ENCODE data around the gene SLC11A2. TPM values are rescaled to one million over a fixed set of nuclear protein-coding genes. Genes with fewer than 3 reads are reported as not detected.

Gene SLC11A2
- total and polyA plus RNA-seq, 2 experiments from 2014 or later = 44.3 to 63.8 TPM

DNA sequence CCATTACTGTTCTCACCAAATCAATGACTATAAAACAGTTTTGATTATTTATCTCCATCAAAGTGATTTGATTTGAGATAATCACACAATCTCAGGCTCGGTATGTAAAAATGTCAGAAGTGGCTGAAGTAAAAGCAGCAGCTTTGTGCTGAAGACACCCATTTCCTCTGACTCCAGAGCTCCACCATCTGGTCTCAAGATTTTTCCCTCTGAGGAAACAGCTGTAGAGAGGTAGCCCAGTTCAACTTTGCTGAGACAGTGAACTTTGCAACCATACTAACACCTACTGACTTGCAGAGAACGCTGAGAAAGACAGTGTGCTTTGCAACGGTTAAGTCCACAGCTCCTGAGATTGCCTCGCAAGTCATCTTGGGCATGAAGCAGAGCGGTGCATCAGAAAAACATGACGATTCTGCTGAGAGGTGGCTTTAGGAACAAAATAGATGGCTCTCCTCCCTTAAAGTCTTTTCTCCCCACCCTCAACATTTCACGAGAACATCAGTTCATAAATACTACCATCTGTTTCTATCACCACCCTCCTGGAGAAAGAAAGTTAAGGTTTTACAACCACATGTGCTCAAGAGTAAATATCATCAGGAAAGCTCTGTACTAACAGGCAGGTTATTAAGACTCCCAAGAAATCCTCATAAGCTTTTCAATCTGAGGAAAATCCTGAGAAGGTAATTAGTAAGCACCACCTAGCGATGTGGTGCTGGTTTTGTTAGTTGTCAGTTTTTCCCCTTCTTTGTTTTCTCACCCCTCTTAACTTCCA, 39.0 kb downstream of the SLC11A2 start:
- H3K4me3 ChIP-seq = peak overlapping the region; percentile 2
- H4K20me1 ChIP-seq (ENCODE audit: insufficient read depth, poor library complexity, severe bottlenecking) = no peaks in the 10 kb centered on the region
- peaks cover 13% of the 10 kb centered on the region for H3K4me1 ChIP-seq (ENCODE audit: insufficient read depth)
- 27% methylated on average over 8 of the region's 8 CpGs for WGBS (ENCODE audit: low lambda C conversion rate, missing lambda C conversion rate)
- H3K27me3 ChIP-seq = no peaks in the 10 kb centered on the region
- DNase-seq (ENCODE audit: low spot score) = peak; percentile 83
- H3K36me3 ChIP-seq (replicated peaks; ENCODE audit: insufficient read depth, low read depth) = peaks cover 4% of the 10 kb centered on the region
- H3K9me2 ChIP-seq (replicated peaks; ENCODE audit: insufficient read depth) = no peaks in the 10 kb centered on the region
- TF ChIP-seq, protein P1, sequence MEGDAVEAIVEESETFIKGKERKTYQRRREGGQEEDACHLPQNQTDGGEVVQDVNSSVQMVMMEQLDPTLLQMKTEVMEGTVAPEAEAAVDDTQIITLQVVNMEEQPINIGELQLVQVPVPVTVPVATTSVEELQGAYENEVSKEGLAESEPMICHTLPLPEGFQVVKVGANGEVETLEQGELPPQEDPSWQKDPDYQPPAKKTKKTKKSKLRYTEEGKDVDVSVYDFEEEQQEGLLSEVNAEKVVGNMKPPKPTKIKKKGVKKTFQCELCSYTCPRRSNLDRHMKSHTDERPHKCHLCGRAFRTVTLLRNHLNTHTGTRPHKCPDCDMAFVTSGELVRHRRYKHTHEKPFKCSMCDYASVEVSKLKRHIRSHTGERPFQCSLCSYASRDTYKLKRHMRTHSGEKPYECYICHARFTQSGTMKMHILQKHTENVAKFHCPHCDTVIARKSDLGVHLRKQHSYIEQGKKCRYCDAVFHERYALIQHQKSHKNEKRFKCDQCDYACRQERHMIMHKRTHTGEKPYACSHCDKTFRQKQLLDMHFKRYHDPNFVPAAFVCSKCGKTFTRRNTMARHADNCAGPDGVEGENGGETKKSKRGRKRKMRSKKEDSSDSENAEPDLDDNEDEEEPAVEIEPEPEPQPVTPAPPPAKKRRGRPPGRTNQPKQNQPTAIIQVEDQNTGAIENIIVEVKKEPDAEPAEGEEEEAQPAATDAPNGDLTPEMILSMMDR (IDR thresholded peaks at IDR 0.05; ENCODE audit: poor library complexity) = peak; percentile 78
- TF ChIP-seq EZH2phosphoT487 (IDR thresholded peaks at IDR 0.05; ENCODE audit: low read depth, severe bottlenecking, unreplicated experiment) = no peak
- peak overlapping the region; percentile 88 for H3K27ac ChIP-seq
- H2AFZ ChIP-seq = no peak overlapping the region
- H3K79me2 ChIP-seq = no peaks in the 10 kb centered on the region
- H3K9me3 ChIP-seq (ENCODE audit: low read depth) = no peaks in the 10 kb centered on the region
- H3K4me2 ChIP-seq = peak overlapping the region; percentile 59

DNA sequence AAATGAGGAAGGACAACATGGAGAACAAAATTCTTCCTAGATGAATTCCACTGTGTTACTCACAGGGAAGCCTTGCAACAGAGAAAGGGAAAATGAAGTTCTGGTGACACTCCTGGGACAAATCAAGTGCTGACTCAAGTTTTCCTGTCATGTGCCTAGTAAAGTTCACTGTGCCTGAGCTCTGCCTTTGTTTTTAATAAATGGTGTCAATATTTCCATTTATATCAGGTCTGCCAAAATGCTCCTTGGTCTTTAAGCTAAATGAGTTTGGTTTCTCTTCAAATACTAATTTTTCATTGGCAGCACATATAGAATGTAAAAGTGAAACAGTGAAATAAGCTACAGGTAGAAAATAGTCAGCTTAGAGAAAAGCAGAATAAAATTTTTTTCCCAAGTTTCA, 40.9 kb downstream of the SLC11A2 start:
- no peaks in the 10 kb centered on the region for H3K9me2 ChIP-seq (replicated peaks; ENCODE audit: insufficient read depth)
- H3K4me1 ChIP-seq (ENCODE audit: insufficient read depth) = peaks cover 14% of the 10 kb centered on the region
- H3K27me3 ChIP-seq = no peaks in the 10 kb centered on the region
- H4K20me1 ChIP-seq (ENCODE audit: insufficient read depth, poor library complexity, severe bottlenecking) = no peaks in the 10 kb centered on the region
- TF ChIP-seq, protein P1 (IDR thresholded peaks at IDR 0.05; ENCODE audit: poor library complexity) = no peak
- no peak for TF ChIP-seq EZH2phosphoT487 (IDR thresholded peaks at IDR 0.05; ENCODE audit: low read depth, severe bottlenecking, unreplicated experiment)
- no peaks in the 10 kb centered on the region for H3K36me3 ChIP-seq (replicated peaks; ENCODE audit: insufficient read depth, low read depth)
- H3K4me3 ChIP-seq = no peak overlapping the region
- no peaks in the 10 kb centered on the region for H3K9me3 ChIP-seq (ENCODE audit: low read depth)
- H2AFZ ChIP-seq = no peak overlapping the region
- H3K4me2 ChIP-seq = no peak overlapping the region
- DNase-seq (ENCODE audit: low spot score) = peak; percentile 74
- no peaks in the 10 kb centered on the region for H3K79me2 ChIP-seq
- peak overlapping the region; percentile 88 for H3K27ac ChIP-seq

DNA sequence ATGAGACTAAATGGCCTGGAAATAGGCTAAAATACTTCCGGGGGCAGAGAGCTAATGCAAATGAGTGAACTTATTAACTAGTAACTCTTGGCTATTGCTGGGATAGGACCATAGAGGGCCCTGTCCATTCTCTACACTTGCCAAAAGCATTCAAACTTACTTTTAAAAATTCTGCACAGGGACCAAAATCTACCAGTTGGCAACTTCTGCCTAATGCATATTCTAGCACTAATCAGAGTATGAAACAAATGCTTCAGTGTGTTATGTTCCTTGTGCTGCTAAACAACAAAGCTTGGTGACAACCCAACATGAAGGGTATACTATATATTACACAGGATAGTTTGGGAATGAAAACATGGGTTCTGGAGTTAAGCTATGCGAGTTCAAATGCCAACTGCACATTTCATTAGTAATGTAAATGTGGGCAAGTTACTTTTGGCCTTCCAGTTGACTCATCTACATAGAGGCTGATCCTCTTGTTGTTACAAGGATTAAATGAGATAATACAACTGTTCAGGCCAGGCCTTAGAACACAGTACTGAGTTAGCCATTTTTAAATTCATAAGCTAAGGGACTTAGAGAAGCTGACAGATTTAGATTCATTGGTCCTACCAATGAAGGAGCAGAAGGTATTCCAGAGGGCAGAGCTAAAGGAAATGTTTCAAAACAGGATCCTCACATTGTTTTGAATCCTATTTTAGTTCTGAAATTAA, 41.4 kb downstream of the SLC11A2 start:
- TF ChIP-seq EZH2 (IDR thresholded peaks at IDR 0.05; ENCODE audit: borderline replicate concordance) = no peak
- TF ChIP-seq, protein P1 (IDR thresholded peaks at IDR 0.05; ENCODE audit: poor library complexity) = no peak
- no peak for TF ChIP-seq EZH2phosphoT487 (IDR thresholded peaks at IDR 0.05; ENCODE audit: low read depth, severe bottlenecking, unreplicated experiment)
- WGBS (ENCODE audit: low lambda C conversion rate, missing lambda C conversion rate) = 43% methylated on average over 2 of the region's 2 CpGs
- Histone ChIP-seq H3K79me2 (no peaks in the 10 kb centered on the region), H3K27me3 (no peaks in the 10 kb centered on the region), H3K36me3 (replicated peaks; ENCODE audit: insufficient read depth, low read depth) (no peaks in the 10 kb centered on the region), H3K27ac (peak overlapping the region; percentile 88), H3K9me2 (replicated peaks; ENCODE audit: insufficient read depth) (no peaks in the 10 kb centered on the region), H3K4me3 (no peak overlapping the region), H4K20me1 (ENCODE audit: insufficient read depth, poor library complexity, severe bottlenecking) (no peaks in the 10 kb centered on the region), H3K9me3 (ENCODE audit: low read depth) (no peaks in the 10 kb centered on the region), H3K4me2 (no peak overlapping the region), H3K4me1 (ENCODE audit: insufficient read depth) (peaks cover 18% of the 10 kb centered on the region), H2AFZ (no peak overlapping the region)
- DNase-seq (ENCODE audit: low spot score) = no peak
